Caco-2 (cell line): ENCODE data around the gene CLHC1. TPM values are rescaled to one million over a fixed set of nuclear protein-coding genes. Genes with fewer than 3 reads are reported as not detected.

Source experiments
- BruUV-seq: library from RNA; stranded (reverse); fragments of 400-500 nt; replicated peaks from 2 replicates; lab custom pipeline; 2021; lab: Mats Ljungman, UMichigan
- CTCF ChIA-PET: fragments of 300-600 bp; sonication (Branson Sonifier 250); formaldehyde crosslinking; loops from one replicate; lab custom pipeline; 2022; ENCODE audit warnings: antibody characterized with exemption; lab: Charles Lee
- POLR2A ChIA-PET: fragments of 300-600 bp; sonication (Branson Sonifier 250); formaldehyde crosslinking; loops from one replicate; lab custom pipeline; 2022; ENCODE audit warnings: antibody characterized with exemption; lab: Charles Lee
- DNase-seq, 2 experiments: peaks; one replicate each; pipeline versions ENCODE4 v3.0.0 to v3.0.0-alpha.2; 2020 to 2022
- H3K27me3 ChIP-seq: replicated peaks from 2 replicates; pipeline ENCODE4 v1.6.0; 2011; ENCODE audit warnings: low read length; ENCODE audit not compliant: control insufficient read depth, insufficient read depth
- H3K36me3 ChIP-seq: 2 replicates; pipeline ENCODE4 v1.5.1; 2011; ENCODE audit warnings: low read length; ENCODE audit not compliant: control insufficient read depth, insufficient read depth
- H3K4me1 ChIP-seq: fragments of 250-450 bp; sonication (Bioruptor Pico); 2 replicates; pipeline ENCODE4 v1.5.1; 2020; ENCODE audit warnings: mild to moderate bottlenecking
- H3K4me3 ChIP-seq: 2 replicates; pipeline ENCODE4 v1.5.1; 2011; ENCODE audit warnings: low read depth, mild to moderate bottlenecking, control low read depth, low read length
- H3K9me3 ChIP-seq: fragments of 250-450 bp; sonication (Bioruptor Pico); 2 replicates; pipeline ENCODE4 v1.5.1; 2020; ENCODE audit warnings: mild to moderate bottlenecking, moderate library complexity
- H3K27ac Mint-ChIP-seq: one replicate; pipeline ENCODE4 v1.8.0; 2022; ENCODE audit warnings: mixed read lengths; ENCODE audit not compliant: unreplicated experiment
- H3K27me3 Mint-ChIP-seq: one replicate; pipeline ENCODE4 v1.8.0; 2022; ENCODE audit warnings: mixed read lengths; ENCODE audit not compliant: insufficient read depth, unreplicated experiment
- H3K36me3 Mint-ChIP-seq: one replicate; pipeline ENCODE4 v1.8.0; 2022; ENCODE audit warnings: mild to moderate bottlenecking, mixed read lengths; ENCODE audit not compliant: insufficient read depth, unreplicated experiment
- H3K4me1 Mint-ChIP-seq: one replicate; pipeline ENCODE4 v1.8.0; 2022; ENCODE audit warnings: low read depth, mixed read lengths; ENCODE audit not compliant: unreplicated experiment
- H3K4me3 Mint-ChIP-seq: one replicate; pipeline ENCODE4 v1.8.0; 2022; ENCODE audit warnings: mild to moderate bottlenecking, moderate library complexity, mixed read lengths; ENCODE audit not compliant: unreplicated experiment
- H3K9me3 Mint-ChIP-seq: one replicate; pipeline ENCODE4 v1.8.0; 2022; ENCODE audit warnings: mixed read lengths; ENCODE audit not compliant: unreplicated experiment
- CTCF ChIP-seq, 2 experiments: fragments of 200-600 bp in 1 of 2; IDR thresholded peaks; 1 replicate in 1 of 2; 2 replicates in 1 of 2; pipeline versions ENCODE4 v1.5.1 to v1.8.0; 2011 to 2022; ENCODE audit warnings: antibody characterized with exemption in 1 of 2, control low read depth in 1 of 2, inconsistent platforms in 1 of 2, low read depth in 1 of 2, low read length in 1 of 2, mild to moderate bottlenecking in 1 of 2, moderate library complexity in 1 of 2; ENCODE audit not compliant: insufficient read depth in 1 of 2, severe bottlenecking in 1 of 2, unreplicated experiment in 1 of 2
- intact Hi-C: fragments of 100-400 bp; cut with micrococcal nuclease; formaldehyde crosslinking; loops from one replicate; pipeline ENCODE4 v1.10.0; 2022; ENCODE audit not compliant: unreplicated experiment
- total RNA-seq: library from RNA; stranded (reverse); gene quantifications from 2 replicates; pipeline ENCODE4 v1.2.3, GENCODE V29; 2022

The CLHC1 gene
- total RNA-seq, 1 experiment from 2014 or later, result 13.4 TPM

GRCh38 chr2:55147531-55147930 lies 84.6 kb downstream of the CLHC1 start:
- Mint-ChIP-seq H3K4me3 (no peak overlapping the region), H3K27ac (no peak overlapping the region), H3K27me3 (no peaks in the 10 kb centered on the region), H3K36me3 (no peaks in the 10 kb centered on the region), H3K9me3 (no peaks in the 10 kb centered on the region), H3K4me1 (no peaks in the 10 kb centered on the region)
- Histone ChIP-seq H3K9me3 (no peaks in the 10 kb centered on the region), H3K4me3 (no peak overlapping the region), H3K27me3 (no peaks in the 10 kb centered on the region), H3K36me3 (no peaks in the 10 kb centered on the region), H3K4me1 (no peaks in the 10 kb centered on the region)
- no peak for DNase-seq
- ChIA-PET CTCF (no interaction called here), POLR2A (no interaction called here)
- no peak for TF ChIP-seq CTCF (IDR thresholded peaks at IDR 0.05; ENCODE audit: insufficient read depth in 1 of 2, low read depth in 1 of 2, low read length in 1 of 2, severe bottlenecking in 1 of 2, unreplicated experiment in 1 of 2)
- BruUV-seq, result no TSS peak
- intact Hi-C loops, result no loop called here

- ChIA-PET POLR2A (no interaction called here), CTCF (no interaction called here)
- intact Hi-C loops, result no loop called here
- Histone ChIP-seq H3K4me1 (no peaks in the 10 kb centered on the region), H3K27me3 (no peaks in the 10 kb centered on the region), H3K36me3 (no peaks in the 10 kb centered on the region), H3K9me3 (no peaks in the 10 kb centered on the region), H3K4me3 (no peak overlapping the region)
- no TSS peak for BruUV-seq
- Mint-ChIP-seq H3K4me3 (no peak overlapping the region), H3K36me3 (no peaks in the 10 kb centered on the region), H3K27ac (no peak overlapping the region), H3K27me3 (no peaks in the 10 kb centered on the region), H3K9me3 (no peaks in the 10 kb centered on the region), H3K4me1 (no peaks in the 10 kb centered on the region)
- DNase-seq, result no peak
- no peak for TF ChIP-seq CTCF (IDR thresholded peaks at IDR 0.05; ENCODE audit: insufficient read depth in 1 of 2, low read depth in 1 of 2, low read length in 1 of 2, severe bottlenecking in 1 of 2, unreplicated experiment in 1 of 2)
Observed at GRCh38 chr2:55147041-55147440, 85.1 kb downstream of the CLHC1 start.

- Histone ChIP-seq H3K36me3 (no peaks in the 10 kb centered on the region), H3K4me1 (no peaks in the 10 kb centered on the region), H3K4me3 (no peak overlapping the region), H3K9me3 (no peaks in the 10 kb centered on the region), H3K27me3 (no peaks in the 10 kb centered on the region)
- ChIA-PET POLR2A (no interaction called here), CTCF (no interaction called here)
- Mint-ChIP-seq H3K4me3 (no peak overlapping the region), H3K27me3 (no peaks in the 10 kb centered on the region), H3K4me1 (peaks cover under 1% of the 10 kb centered on the region), H3K36me3 (no peaks in the 10 kb centered on the region), H3K27ac (no peak overlapping the region), H3K9me3 (no peaks in the 10 kb centered on the region)
- BruUV-seq, result no TSS peak
- intact Hi-C loops, result no loop called here
- TF ChIP-seq CTCF (IDR thresholded peaks at IDR 0.05; ENCODE audit: insufficient read depth in 1 of 2, low read depth in 1 of 2, low read length in 1 of 2, severe bottlenecking in 1 of 2, unreplicated experiment in 1 of 2), result no peak
- no peak for DNase-seq
Observed at GRCh38 chr2:55146263-55146662, 85.8 kb downstream of the CLHC1 start.
